ENCODE measurements around the gene NELFB.

DNA sequence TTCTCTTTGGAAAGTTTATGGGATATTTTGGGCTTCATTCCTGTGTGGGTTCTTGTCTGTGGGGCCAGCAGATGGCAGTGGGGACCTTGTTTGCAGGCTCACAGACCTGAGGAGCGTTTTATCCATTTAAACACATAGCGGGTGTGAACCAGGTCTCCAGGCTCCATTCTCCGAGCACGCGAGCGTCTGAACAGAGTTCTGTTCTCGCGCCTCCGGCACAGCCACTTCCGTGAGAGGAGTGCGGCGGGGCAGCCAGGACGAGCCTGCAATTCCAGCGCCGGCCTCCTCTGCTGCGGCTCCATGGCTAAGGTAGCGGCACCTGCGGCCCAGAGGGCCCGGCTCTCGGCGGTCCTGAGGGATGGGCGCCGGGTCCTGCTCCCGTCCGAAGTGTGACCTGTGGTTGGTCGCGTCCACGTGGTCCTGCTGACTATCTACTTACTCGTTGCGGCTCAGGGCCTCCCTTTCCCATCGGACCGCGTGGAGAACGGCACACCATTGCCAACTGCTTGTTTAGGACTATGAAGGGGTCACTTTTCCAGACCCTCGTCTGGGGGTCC, 39.6 kb downstream of the NELFB start:
- no peak for TF ChIP-seq POLR2A (IDR thresholded peaks at IDR 0.05)
- TF ChIP-seq POLR2AphosphoS5 (IDR thresholded peaks at IDR 0.05): no peak
